Measurements from ENCODE around the gene VASH2. TPM values are rescaled to one million over a fixed set of nuclear protein-coding genes. Genes with fewer than 3 reads are reported as not detected.
"Not testable (repeated sequence)": the region's sequence is repeated elsewhere in the genome, so short reads cannot be mapped to it uniquely, and the experiment has no call there.

Gene VASH2
- total RNA-seq, 2 donors from 2014 or later = 0.81 TPM; not detected in 1

- Mint-ChIP-seq H3K27ac (no peak overlapping the region), H3K36me3 (no peaks in the 10 kb centered on the region), H3K4me1 (ENCODE audit: low read depth in 2 of 2) (peaks cover 0 to 9% of the 10 kb centered on the region in 2 donors), H3K27me3 (peaks cover 33 to 39% of the 10 kb centered on the region in 2 donors), H3K4me3 (no peak overlapping the region), H3K9me3 (no peaks in the 10 kb centered on the region)
- no peak for ATAC-seq
- DNase-seq (ENCODE audit: low spot score) = no peak
These were observed 4.8 kb downstream of the VASH2 start for GRCh38 chr1:212955098-212955497.

- Mint-ChIP-seq H3K27me3 (peaks cover 34 to 36% of the 10 kb centered on the region in 2 donors), H3K9me3 (no peaks in the 10 kb centered on the region), H3K4me1 (ENCODE audit: low read depth in 2 of 2) (peaks cover 0 to 3% of the 10 kb centered on the region in 2 donors), H3K4me3 (no peak overlapping the region), H3K27ac (no peak overlapping the region), H3K36me3 (no peaks in the 10 kb centered on the region)
- no peak for ATAC-seq
- DNase-seq (ENCODE audit: low spot score) = no peak
These were observed 5.8 kb downstream of the VASH2 start for GRCh38 chr1:212955961-212956620.

DNA sequence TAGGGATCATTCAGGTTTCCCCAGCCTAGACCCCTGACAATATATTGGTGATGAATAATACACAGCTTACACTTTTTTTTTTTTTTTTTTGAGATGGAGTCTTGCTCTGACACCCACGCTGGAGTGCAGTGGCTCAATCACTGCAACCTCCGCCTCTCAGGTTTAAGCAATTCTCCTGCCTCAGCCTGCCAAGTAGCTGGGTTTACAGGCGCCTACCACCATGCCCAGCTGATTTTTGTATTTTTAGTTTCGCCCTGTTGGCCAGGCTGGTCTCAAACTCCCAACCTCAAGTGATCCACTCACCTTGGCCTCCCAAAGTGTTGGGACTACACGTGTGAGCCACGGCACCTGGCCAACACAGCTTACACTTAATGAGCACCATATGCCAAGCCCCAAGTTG is 7.2 kb downstream of the VASH2 start:
- Mint-ChIP-seq H3K9me3 (no peaks in the 10 kb centered on the region), H3K36me3 (no peaks in the 10 kb centered on the region), H3K27ac (no peak overlapping the region), H3K27me3 (peaks cover 31 to 32% of the 10 kb centered on the region in 2 donors), H3K4me1 (ENCODE audit: low read depth in 2 of 2) (no peaks in the 10 kb centered on the region), H3K4me3 (no peak overlapping the region)
- ATAC-seq (no peak), DNase-seq (ENCODE audit: low spot score) (no peak)

- H3K9me3 Mint-ChIP-seq = no peaks in the 10 kb centered on the region
- H3K27ac Mint-ChIP-seq = no peak overlapping the region
- H3K27me3 Mint-ChIP-seq = peaks cover 30 to 32% of the 10 kb centered on the region in 2 donors
- H3K36me3 Mint-ChIP-seq = no peaks in the 10 kb centered on the region
- DNase-seq (ENCODE audit: low spot score) = no peak
- H3K4me1 Mint-ChIP-seq (ENCODE audit: low read depth in 2 of 2) = no peaks in the 10 kb centered on the region
- no peak overlapping the region for H3K4me3 Mint-ChIP-seq
- ATAC-seq = no peak
These were observed 7.8 kb downstream of the VASH2 start for GRCh38 chr1:212958175-212958574.

GRCh38 chr1:212959266-212960220 is 9.2 kb downstream of the VASH2 start:
- no peak overlapping the region for H3K27ac Mint-ChIP-seq
- no peak overlapping the region for H3K4me3 Mint-ChIP-seq
- no peak for DNase-seq (ENCODE audit: low spot score)
- H3K27me3 Mint-ChIP-seq = peaks cover 28% of the 10 kb centered on the region in 2 donors
- no peaks in the 10 kb centered on the region for H3K4me1 Mint-ChIP-seq (ENCODE audit: low read depth in 2 of 2)
- H3K9me3 Mint-ChIP-seq = no peaks in the 10 kb centered on the region
- ATAC-seq = no peak
- H3K36me3 Mint-ChIP-seq = no peaks in the 10 kb centered on the region

DNA sequence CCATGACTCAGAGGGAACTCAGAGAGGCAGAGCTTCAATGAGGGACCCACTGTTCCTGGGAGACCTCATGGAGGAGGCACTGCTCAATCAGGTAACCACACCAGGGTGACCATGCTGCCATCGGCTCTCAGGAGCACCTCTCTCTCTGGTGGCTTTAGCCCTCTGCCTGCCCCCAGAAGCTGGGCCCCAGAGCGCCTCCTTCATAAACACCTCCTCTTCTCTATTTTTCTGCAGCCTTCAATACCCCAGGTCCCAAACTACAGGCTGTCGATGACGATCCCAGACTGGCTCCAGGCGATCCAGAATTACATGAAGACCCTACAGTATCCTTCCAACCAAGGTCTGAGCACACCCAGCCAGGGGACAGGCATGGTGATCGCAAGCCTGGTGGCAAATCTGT is 10.6 kb downstream of the VASH2 start:
- DNase-seq (ENCODE audit: low spot score) (no peak), ATAC-seq (no peak)
- Mint-ChIP-seq H3K4me3 (no peak overlapping the region), H3K36me3 (no peaks in the 10 kb centered on the region), H3K27me3 (peaks cover 30 to 33% of the 10 kb centered on the region in 2 donors), H3K9me3 (no peaks in the 10 kb centered on the region), H3K4me1 (ENCODE audit: low read depth in 2 of 2) (no peaks in the 10 kb centered on the region), H3K27ac (no peak overlapping the region)

DNA sequence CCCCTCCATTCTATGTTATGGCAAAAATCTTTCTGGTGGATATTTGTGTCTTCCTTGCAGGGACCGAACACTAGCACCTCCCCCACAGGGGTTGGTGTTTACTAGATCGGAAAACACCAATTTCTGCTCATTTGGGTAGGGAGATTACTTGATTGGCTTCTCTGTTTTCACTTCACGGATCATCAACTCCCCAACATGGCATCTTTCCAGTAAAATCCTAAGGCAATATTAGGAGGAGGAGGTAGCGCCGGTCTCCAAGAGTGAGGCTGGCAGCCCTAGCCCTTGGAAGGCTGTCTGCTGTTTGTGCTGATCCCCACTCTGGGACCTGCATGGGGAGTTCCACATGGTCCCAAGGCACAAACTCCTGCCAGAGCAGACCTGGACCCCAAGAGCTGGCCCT is 12.2 kb downstream of the VASH2 start:
- Mint-ChIP-seq H3K27ac (no peak overlapping the region), H3K4me1 (ENCODE audit: low read depth in 2 of 2) (no peaks in the 10 kb centered on the region), H3K4me3 (no peak overlapping the region), H3K36me3 (no peaks in the 10 kb centered on the region), H3K27me3 (peaks cover 31 to 43% of the 10 kb centered on the region in 2 donors), H3K9me3 (no peaks in the 10 kb centered on the region)
- DNase-seq (ENCODE audit: low spot score) (no peak), ATAC-seq (no peak)

DNA sequence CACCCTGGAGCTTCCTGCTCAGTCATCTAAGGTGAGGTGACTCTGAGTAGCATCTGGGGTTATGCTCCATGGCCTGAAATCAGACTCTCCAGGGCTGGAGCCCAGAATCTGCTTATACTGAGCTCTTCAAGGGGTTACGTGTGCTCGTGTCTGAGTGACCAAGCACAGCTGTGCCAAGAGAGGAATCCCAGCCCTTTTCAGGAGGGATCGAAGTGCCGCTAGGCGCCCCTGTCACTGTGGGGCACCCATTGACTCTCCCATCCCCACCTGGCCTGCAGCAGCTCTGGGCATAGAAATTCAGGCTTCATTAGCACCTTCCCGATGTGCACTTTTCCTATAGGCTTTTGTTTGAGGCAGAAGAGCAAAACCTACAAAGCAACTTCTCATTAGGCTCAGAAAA is 13.8 kb downstream of the VASH2 start:
- Mint-ChIP-seq H3K4me1 (ENCODE audit: low read depth in 2 of 2) (peaks cover 0 to 5% of the 10 kb centered on the region in 2 donors), H3K9me3 (no peaks in the 10 kb centered on the region), H3K27ac (no peak overlapping the region)

GRCh38 chr1:212964993-212965392 is 14.7 kb downstream of the VASH2 start:
- ATAC-seq; H3K4me1 Mint-ChIP-seq (ENCODE audit: low read depth in 2 of 2); H3K36me3 Mint-ChIP-seq; H3K4me3 Mint-ChIP-seq; H3K9me3 Mint-ChIP-seq; DNase-seq (ENCODE audit: low spot score); H3K27ac Mint-ChIP-seq: not testable (repeated sequence)
- H3K27me3 Mint-ChIP-seq = peaks cover 33 to 57% of the 10 kb centered on the region in 2 donors

More for the DNA sequence above, 13.8 kb downstream of the VASH2 start:
- ATAC-seq (peak in 1 of 2 donors; percentile 20), DNase-seq (ENCODE audit: low spot score) (no peak)
- Mint-ChIP-seq H3K4me3 (no peak overlapping the region), H3K36me3 (no peaks in the 10 kb centered on the region), H3K27me3 (peaks cover 35 to 52% of the 10 kb centered on the region in 2 donors)

- no peaks in the 10 kb centered on the region for H3K36me3 Mint-ChIP-seq
- no peak for ATAC-seq
- H3K4me3 Mint-ChIP-seq = no peak overlapping the region
- H3K27ac Mint-ChIP-seq = no peak overlapping the region
- H3K9me3 Mint-ChIP-seq = no peaks in the 10 kb centered on the region
- peaks cover 0 to 5% of the 10 kb centered on the region in 2 donors for H3K4me1 Mint-ChIP-seq (ENCODE audit: low read depth in 2 of 2)
- DNase-seq (ENCODE audit: low spot score) = no peak
- H3K27me3 Mint-ChIP-seq = peaks cover 30 to 51% of the 10 kb centered on the region in 2 donors
These were observed 16.3 kb downstream of the VASH2 start for GRCh38 chr1:212966616-212967015.

- ATAC-seq (no peak), DNase-seq (ENCODE audit: low spot score) (no peak)
- Mint-ChIP-seq H3K36me3 (no peaks in the 10 kb centered on the region), H3K27ac (no peak overlapping the region), H3K27me3 (peaks cover 30 to 47% of the 10 kb centered on the region in 2 donors), H3K4me1 (ENCODE audit: low read depth in 2 of 2) (peaks cover 0 to 5% of the 10 kb centered on the region in 2 donors), H3K9me3 (no peaks in the 10 kb centered on the region), H3K4me3 (no peak overlapping the region)
These were observed 17.5 kb downstream of the VASH2 start for GRCh38 chr1:212967801-212968200.

DNA sequence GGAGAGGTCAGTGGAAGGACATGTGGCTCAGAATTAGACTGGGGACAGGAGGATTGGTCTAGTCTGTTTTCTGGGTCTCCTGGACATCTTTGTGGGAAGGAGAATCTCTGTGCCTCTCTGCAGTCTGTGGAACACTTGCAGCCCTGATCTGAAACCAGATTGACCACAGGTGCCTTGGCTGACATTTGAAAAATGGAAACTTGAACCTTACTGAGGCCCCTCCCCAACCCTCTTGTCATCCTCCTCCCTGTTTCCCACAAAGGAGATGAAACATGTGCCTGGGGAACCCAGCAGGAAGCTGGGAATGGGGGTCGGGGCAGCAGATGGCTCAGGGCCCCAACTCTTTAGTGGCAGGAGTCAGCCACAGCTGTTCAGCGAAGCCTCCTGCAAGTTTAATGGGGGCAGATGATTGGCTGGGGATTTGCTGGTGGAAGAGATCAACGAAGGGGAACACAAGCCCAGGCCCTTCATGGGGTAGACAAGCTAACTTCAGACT is 18.1 kb downstream of the VASH2 start:
- Mint-ChIP-seq H3K36me3 (no peaks in the 10 kb centered on the region), H3K9me3 (no peaks in the 10 kb centered on the region), H3K27ac (no peak overlapping the region), H3K27me3 (peaks cover 25 to 43% of the 10 kb centered on the region in 2 donors), H3K4me3 (no peak overlapping the region), H3K4me1 (ENCODE audit: low read depth in 2 of 2) (peaks cover 0 to 5% of the 10 kb centered on the region in 2 donors)
- DNase-seq (ENCODE audit: low spot score) (no peak), ATAC-seq (no peak)

GRCh38 chr1:212970085-212970484 is 19.7 kb downstream of the VASH2 start:
- DNase-seq (ENCODE audit: low spot score) = no peak
- no peak for ATAC-seq
- H3K4me3 Mint-ChIP-seq = no peak overlapping the region
- H3K9me3 Mint-ChIP-seq = no peaks in the 10 kb centered on the region
- no peak overlapping the region for H3K27ac Mint-ChIP-seq
- peaks cover 0 to 5% of the 10 kb centered on the region in 2 donors for H3K4me1 Mint-ChIP-seq (ENCODE audit: low read depth in 2 of 2)
- H3K27me3 Mint-ChIP-seq = peaks cover 19 to 35% of the 10 kb centered on the region in 2 donors
- no peaks in the 10 kb centered on the region for H3K36me3 Mint-ChIP-seq

GRCh38 chr1:212971312-212971711 is 21.0 kb downstream of the VASH2 start:
- no peaks in the 10 kb centered on the region for H3K36me3 Mint-ChIP-seq

More at GRCh38 chr1:212971312-212971711, 21.0 kb downstream of the VASH2 start:
- Mint-ChIP-seq H3K27me3 (peaks cover 14 to 25% of the 10 kb centered on the region in 2 donors), H3K4me1 (ENCODE audit: low read depth in 2 of 2) (peaks cover 0 to 5% of the 10 kb centered on the region in 2 donors), H3K9me3 (no peaks in the 10 kb centered on the region), H3K4me3 (no peak overlapping the region), H3K27ac (no peak overlapping the region)
- DNase-seq (ENCODE audit: low spot score) = no peak
- no peak for ATAC-seq
